H9 (cell line): ENCODE results near the gene TRIM27. TPM values are rescaled to one million over a fixed set of nuclear protein-coding genes. Genes with fewer than 3 reads are reported as not detected.

Source experiments
- DNase-seq: peaks from one replicate; pipeline ENCODE4 v3.0.0-alpha.2; 2017
- H2AFZ ChIP-seq: one replicate; pipeline ENCODE4 v1.6.1; 2013; ENCODE audit warnings: mild to moderate bottlenecking, low read length, control low read depth, moderate library complexity
- H2AK5ac ChIP-seq: 2 replicates; pipeline ENCODE4 v1.6.1; 2013; ENCODE audit warnings: low read length, control low read depth, mixed read lengths; ENCODE audit not compliant: insufficient read length
- H2BK120ac ChIP-seq: one replicate; pipeline ENCODE4 v1.6.1; 2013; ENCODE audit warnings: low read depth, mild to moderate bottlenecking, low read length, control low read depth, inconsistent platforms; ENCODE audit not compliant: poor library complexity, severe bottlenecking
- H2BK12ac ChIP-seq: 2 replicates; pipeline ENCODE4 v1.6.1; 2013; ENCODE audit warnings: low read length, control low read depth, mixed read lengths, low read depth; ENCODE audit not compliant: insufficient read length
- H2BK15ac ChIP-seq: 2 replicates; pipeline ENCODE4 v1.6.1; 2013; ENCODE audit warnings: low read depth, low read length, control low read depth
- H2BK20ac ChIP-seq: one replicate; pipeline ENCODE4 v1.6.1; 2013; ENCODE audit warnings: low read depth, mild to moderate bottlenecking, low read length, control low read depth, inconsistent platforms; ENCODE audit not compliant: poor library complexity, severe bottlenecking
- H2BK5ac ChIP-seq: 2 replicates; pipeline ENCODE4 v1.6.1; 2013; ENCODE audit warnings: low read length, control low read depth, mixed read lengths; ENCODE audit not compliant: insufficient read length
- H3K14ac ChIP-seq: 2 replicates; pipeline ENCODE4 v1.6.1; 2013; ENCODE audit warnings: low read length, control low read depth; ENCODE audit not compliant: insufficient read depth
- H3K18ac ChIP-seq: 2 replicates; pipeline ENCODE4 v1.6.1; 2013; ENCODE audit warnings: low read depth, mild to moderate bottlenecking, mixed read lengths, low read length, control low read depth; ENCODE audit not compliant: insufficient read length
- H3K23ac ChIP-seq: 2 replicates; pipeline ENCODE4 v1.6.1; 2013; ENCODE audit warnings: low read length, control low read depth, mixed read lengths, low read depth; ENCODE audit not compliant: insufficient read length
- H3K23me2 ChIP-seq: 2 replicates; pipeline ENCODE4 v1.6.1; 2013; ENCODE audit warnings: low read depth, mild to moderate bottlenecking, mixed read lengths, low read length, control low read depth; ENCODE audit not compliant: insufficient read length, poor library complexity, severe bottlenecking
- H3K27ac ChIP-seq: 2 replicates; pipeline ENCODE4 v1.5.1; 2013; ENCODE audit warnings: low read length, control low read depth, mixed read lengths, low read depth; ENCODE audit not compliant: insufficient read length
- H3K27me3 ChIP-seq: 2 replicates; pipeline ENCODE4 v1.6.1; 2013; ENCODE audit warnings: low read length, control low read depth, inconsistent platforms; ENCODE audit not compliant: insufficient read depth
- H3K4ac ChIP-seq: 2 replicates; pipeline ENCODE4 v1.6.1; 2013; ENCODE audit warnings: low read depth, mild to moderate bottlenecking, control low read depth, inconsistent platforms, low read length, moderate library complexity
- H3K4me1 ChIP-seq: 2 replicates; pipeline ENCODE4 v1.6.1; 2013; ENCODE audit warnings: low read length, control low read depth, inconsistent platforms; ENCODE audit not compliant: insufficient read depth
- H3K4me2 ChIP-seq: 2 replicates; pipeline ENCODE4 v1.6.1; 2013; ENCODE audit warnings: low read length, control low read depth, mixed read lengths; ENCODE audit not compliant: insufficient read length, insufficient read depth
- H3K56ac ChIP-seq: 2 replicates; pipeline ENCODE4 v1.6.1; 2013; ENCODE audit warnings: low read depth, mild to moderate bottlenecking, mixed read lengths, low read length, control low read depth; ENCODE audit not compliant: insufficient read length
- H3K79me1 ChIP-seq: 2 replicates; pipeline ENCODE4 v1.6.1; 2013; ENCODE audit warnings: low read depth, mild to moderate bottlenecking, moderate library complexity, low read length, control low read depth, inconsistent platforms; ENCODE audit not compliant: insufficient read depth, poor library complexity, severe bottlenecking
- H3K79me2 ChIP-seq: 2 replicates; pipeline ENCODE4 v1.6.1; 2013; ENCODE audit warnings: low read length, control low read depth, inconsistent platforms; ENCODE audit not compliant: insufficient read depth
- H3K9ac ChIP-seq: 2 replicates; pipeline ENCODE4 v1.6.1; 2013; ENCODE audit warnings: low read length, control low read depth, mixed read lengths; ENCODE audit not compliant: insufficient read length; ENCODE audit errors: extremely low read depth
- H3K9me3 ChIP-seq: one replicate; pipeline ENCODE4 v1.6.1; 2013; ENCODE audit warnings: low read depth, low read length, inconsistent platforms; ENCODE audit not compliant: control insufficient read depth
- H3T11ph ChIP-seq: one replicate; pipeline ENCODE4 v1.6.1; 2013; ENCODE audit warnings: mild to moderate bottlenecking, low read length, control low read depth, inconsistent platforms
- H4K20me1 ChIP-seq: one replicate; pipeline ENCODE4 v1.6.1; 2013; ENCODE audit not compliant: control insufficient read depth, insufficient read length, insufficient read depth
- H4K5ac ChIP-seq: 2 replicates; pipeline ENCODE4 v1.6.1; 2013; ENCODE audit warnings: low read depth, mild to moderate bottlenecking, mixed read lengths, low read length, control low read depth; ENCODE audit not compliant: insufficient read length
- H4K8ac ChIP-seq: replicated peaks from 2 replicates; pipeline ENCODE4 v1.6.1; 2013; ENCODE audit warnings: low read length, control low read depth, mixed read lengths, low read depth; ENCODE audit not compliant: insufficient read length
- H4K91ac ChIP-seq: 2 replicates; pipeline ENCODE4 v1.6.1; 2013; ENCODE audit warnings: low read depth, mild to moderate bottlenecking, moderate library complexity, mixed read lengths, low read length, control low read depth; ENCODE audit not compliant: insufficient read length
- H3K27ac Mint-ChIP-seq, 3 experiments: 2 replicates in 2 of 3; 3 replicates in 1 of 3; pipeline ENCODE4 v1.8.0; 2020 to 2021; ENCODE audit warnings: mixed read lengths in 3 of 3, mild to moderate bottlenecking in 1 of 3, moderate library complexity in 1 of 3
- H3K27me3 Mint-ChIP-seq: 2 replicates; pipeline ENCODE4 v1.8.0; 2021; ENCODE audit warnings: low read depth, mild to moderate bottlenecking, moderate library complexity, mixed read lengths
- H3K36me3 Mint-ChIP-seq, 3 experiments: 2 replicates in 2 of 3; 3 replicates in 1 of 3; pipeline ENCODE4 v1.8.0; 2020 to 2021; ENCODE audit warnings: low read depth in 3 of 3, mixed read lengths in 3 of 3; ENCODE audit not compliant: insufficient read depth in 1 of 3
- H3K4me1 Mint-ChIP-seq, 2 experiments: 2 replicates each; pipeline ENCODE4 v1.8.0; 2020; ENCODE audit warnings: mixed read lengths in 2 of 2
- H3K4me3 Mint-ChIP-seq, 2 experiments: 2 replicates in 1 of 2; 3 replicates in 1 of 2; pipeline ENCODE4 v1.8.0; 2020 to 2021; ENCODE audit warnings: mild to moderate bottlenecking in 2 of 2, mixed read lengths in 2 of 2, moderate library complexity in 1 of 2
- H3K9me3 Mint-ChIP-seq, 2 experiments: 2 replicates in 1 of 2; 3 replicates in 1 of 2; pipeline ENCODE4 v1.8.0; 2020; ENCODE audit warnings: mild to moderate bottlenecking in 2 of 2, mixed read lengths in 2 of 2, moderate library complexity in 1 of 2
- CTCF ChIP-seq: fragments of 200-600 bp; sonication (generic); conservative IDR thresholded peaks from 3 replicates; pipeline ENCODE4 v1.8.0; 2021; ENCODE audit warnings: antibody characterized with exemption, mild to moderate bottlenecking
- WGBS: extraction: QIAGEN DNeasy Blood & Tissue Kit; methylation state at CpG from one replicate; pipeline ENCODE4 v1.1.7; 2013; ENCODE audit warnings: missing lambda C conversion rate, low lambda C conversion rate, mixed read lengths; ENCODE audit not compliant: insufficient read length; ENCODE audit errors: extremely low coverage; 5-methylcytosine and 5-hydroxymethylcytosine counted together
- total RNA-seq: library from RNA; stranded (reverse); gene quantifications from 2 replicates; pipeline ENCODE4 v1.2.1, GENCODE V29; 2021

Gene TRIM27
- total RNA-seq, 1 experiment from 2014 or later: 98.2 TPM

GRCh38 chr6:28927846-28928245 lies 4.1 kb upstream of the TRIM27 start:
- no peak overlapping the region for H3K23ac ChIP-seq
- no peak overlapping the region for H3K27ac ChIP-seq
- no peaks in the 10 kb centered on the region for H3K23me2 ChIP-seq
- H3K79me2 ChIP-seq: peaks cover 4% of the 10 kb centered on the region; the same call in 1 of the 2 replicates
- TF ChIP-seq CTCF: no peak
- no peak for DNase-seq
- no peaks in the 10 kb centered on the region; the same call in 1 of the 2 replicates for H3K4me1 ChIP-seq
- no peak overlapping the region for H3K56ac ChIP-seq
- H3K79me1 ChIP-seq: no peaks in the 10 kb centered on the region
- H4K91ac ChIP-seq: no peak overlapping the region
- no peak overlapping the region for H2BK12ac ChIP-seq
- H2AK5ac ChIP-seq: no peak overlapping the region
- no peak overlapping the region for H3K9ac ChIP-seq
- no peak overlapping the region for H2AFZ ChIP-seq
- no peak overlapping the region for H3K4me2 ChIP-seq
- H3T11ph ChIP-seq: no peak overlapping the region
- no peak overlapping the region for H2BK15ac ChIP-seq
- H2BK120ac ChIP-seq: no peak overlapping the region
- Mint-ChIP-seq H3K4me1 (peaks cover 4 to 8% of the 10 kb centered on the region in 2 experiments; a peak in 3 of 4 replicates), H3K9me3 (no peaks in the 10 kb centered on the region), H3K27ac (peak overlapping the region in 1 of 3 experiments; percentile 79; a peak in 1 of 7 replicates), H3K36me3 (peaks cover 0 to under 1% (median under 1%) of the 10 kb centered on the region in 3 experiments; a peak in 3 of 7 replicates), H3K4me3 (0 out of 5 replicates have a peak overlapping the region, but pooled peaks of 1 of the 2 experiments have one; percentile 9), H3K27me3 (no peaks in the 10 kb centered on the region)
- H3K4ac ChIP-seq: no peak overlapping the region
- H3K27me3 ChIP-seq: no peaks in the 10 kb centered on the region
- no peak overlapping the region for H3K14ac ChIP-seq
- no peaks in the 10 kb centered on the region for H3K9me3 ChIP-seq
- no CpG with 5 or more reads among the region's 5 CpGs for WGBS
- no peak overlapping the region for H2BK20ac ChIP-seq
- H4K5ac ChIP-seq: no peak overlapping the region
- no peak overlapping the region for H3K18ac ChIP-seq
- H2BK5ac ChIP-seq: no peak overlapping the region
- H4K20me1 ChIP-seq: no peaks in the 10 kb centered on the region
- no peak overlapping the region for H4K8ac ChIP-seq
